ENCODE results near the gene DNAJB6. TPM values are rescaled to one million over a fixed set of nuclear protein-coding genes. Genes with fewer than 3 reads are reported as not detected.

The DNAJB6 gene
- total RNA-seq, 1 donor from 2014 or later = 126 TPM

GRCh38 chr7:157431173-157431950 is 94.6 kb downstream of the DNAJB6 start:
- Histone ChIP-seq H3K36me3 (ENCODE audit: control insufficient read depth, insufficient read depth, low read length) (no peaks in the 10 kb centered on the region), H3K27me3 (ENCODE audit: control insufficient read depth, insufficient read depth, low read length) (peaks cover 7% of the 10 kb centered on the region), H3K4me3 (ENCODE audit: low read depth, low read length) (no peak overlapping the region)
- no peak for TF ChIP-seq CTCF (IDR thresholded peaks at IDR 0.05; ENCODE audit: insufficient read depth, low read length, poor library complexity, severe bottlenecking)
- DNase-seq (ENCODE audit: low read depth) = no peak

- no peak for DNase-seq (ENCODE audit: low read depth)
- H3K27me3 ChIP-seq (ENCODE audit: control insufficient read depth, insufficient read depth, low read length) = peaks cover 7% of the 10 kb centered on the region
- H3K36me3 ChIP-seq (ENCODE audit: control insufficient read depth, insufficient read depth, low read length) = no peaks in the 10 kb centered on the region
- no peak for TF ChIP-seq CTCF (IDR thresholded peaks at IDR 0.05; ENCODE audit: insufficient read depth, low read length, poor library complexity, severe bottlenecking)
- H3K4me3 ChIP-seq (ENCODE audit: low read depth, low read length) = no peak overlapping the region
Measured at GRCh38 chr7:157431951-157432540, 95.2 kb downstream of the DNAJB6 start.

- TF ChIP-seq CTCF (IDR thresholded peaks at IDR 0.05; ENCODE audit: insufficient read depth, low read length, poor library complexity, severe bottlenecking) = no peak
- no peak overlapping the region for H3K4me3 ChIP-seq (ENCODE audit: low read depth, low read length)
- H3K36me3 ChIP-seq (ENCODE audit: control insufficient read depth, insufficient read depth, low read length) = no peaks in the 10 kb centered on the region
- H3K27me3 ChIP-seq (ENCODE audit: control insufficient read depth, insufficient read depth, low read length) = peaks cover 7% of the 10 kb centered on the region
- peak; percentile 38 for DNase-seq (ENCODE audit: low read depth)
Measured at GRCh38 chr7:157432541-157432956, 95.7 kb downstream of the DNAJB6 start.

GRCh38 chr7:157432957-157433576 is 96.3 kb downstream of the DNAJB6 start:
- H3K27me3 ChIP-seq (ENCODE audit: control insufficient read depth, insufficient read depth, low read length) = peaks cover 7% of the 10 kb centered on the region
- no peak for DNase-seq (ENCODE audit: low read depth)
- TF ChIP-seq CTCF (IDR thresholded peaks at IDR 0.05; ENCODE audit: insufficient read depth, low read length, poor library complexity, severe bottlenecking) = peak; percentile 69
- H3K4me3 ChIP-seq (ENCODE audit: low read depth, low read length) = no peak overlapping the region
- H3K36me3 ChIP-seq (ENCODE audit: control insufficient read depth, insufficient read depth, low read length) = no peaks in the 10 kb centered on the region

- Histone ChIP-seq H3K4me3 (ENCODE audit: low read depth, low read length) (no peak overlapping the region), H3K36me3 (ENCODE audit: control insufficient read depth, insufficient read depth, low read length) (no peaks in the 10 kb centered on the region), H3K27me3 (ENCODE audit: control insufficient read depth, insufficient read depth, low read length) (peaks cover 7% of the 10 kb centered on the region)
- no peak for DNase-seq (ENCODE audit: low read depth)
- TF ChIP-seq CTCF (IDR thresholded peaks at IDR 0.05; ENCODE audit: insufficient read depth, low read length, poor library complexity, severe bottlenecking) = no peak
Measured at GRCh38 chr7:157433628-157434027, 96.8 kb downstream of the DNAJB6 start.

Measured in kidney epithelial cell (primary cell).